OCI-LY7 (cell line): ENCODE results near the gene GDAP2. TPM values are rescaled to one million over a fixed set of nuclear protein-coding genes. Genes with fewer than 3 reads are reported as not detected.

Source experiments
- BruUV-seq: library from RNA; stranded (reverse); fragments of 400-500 nt; replicated peaks from 2 replicates; lab custom pipeline; 2021; lab: Mats Ljungman, UMichigan
- CTCF ChIA-PET: fragments of 300-600 bp; sonication (Branson Sonifier 250); formaldehyde crosslinking; loops from one replicate; lab custom pipeline; 2022; ENCODE audit warnings: antibody characterized with exemption; ENCODE audit not compliant: unreplicated experiment; lab: Charles Lee
- POLR2A ChIA-PET: fragments of 300-600 bp; sonication (Branson Sonifier 250); formaldehyde crosslinking; loops from one replicate; lab custom pipeline; 2022; ENCODE audit warnings: antibody characterized with exemption; lab: Charles Lee
- DNase-seq: peaks from one replicate; pipeline ENCODE4 v3.0.0-alpha.2; 2015; ENCODE audit warnings: low spot score
- H2AFZ ChIP-seq: fragments of 200-600 bp; sonication (generic), shearing (Covaris generic); 2 replicates; pipeline ENCODE4 v1.6.1; 2014; ENCODE audit warnings: mild to moderate bottlenecking, antibody characterized with exemption, low read length, moderate library complexity
- H3K27ac ChIP-seq: fragments of 200-600 bp; sonication (generic); 2 replicates; pipeline ENCODE4 v1.5.1; 2014; ENCODE audit warnings: mixed run types, low read depth, mild to moderate bottlenecking, moderate library complexity, low read length, inconsistent platforms; ENCODE audit not compliant: poor library complexity, severe bottlenecking
- H3K36me3 ChIP-seq: fragments of 200-600 bp; sonication (generic); 2 replicates; pipeline ENCODE4 v1.6.1; 2014; ENCODE audit warnings: mild to moderate bottlenecking, antibody characterized with exemption, low read length, moderate library complexity, mixed read lengths; ENCODE audit not compliant: insufficient read depth
- H3K4me1 ChIP-seq: fragments of 200-600 bp; sonication (generic); 2 replicates; pipeline ENCODE4 v1.5.1; 2014; ENCODE audit warnings: mild to moderate bottlenecking, low read length; ENCODE audit not compliant: insufficient read depth, poor library complexity, severe bottlenecking
- H3K4me2 ChIP-seq: fragments of 200-600 bp; sonication (generic); 2 replicates; pipeline ENCODE4 v1.6.1; 2014; ENCODE audit warnings: mild to moderate bottlenecking, low read length
- H3K4me3 ChIP-seq: fragments of 200-600 bp; sonication (generic); 2 replicates; pipeline ENCODE4 v1.5.1; 2014; ENCODE audit warnings: mild to moderate bottlenecking, low read depth, low read length; ENCODE audit not compliant: poor library complexity, severe bottlenecking
- H3K79me2 ChIP-seq: fragments of 200-600 bp; sonication (generic); 2 replicates; pipeline ENCODE4 v1.6.1; 2016; ENCODE audit warnings: low read depth, mild to moderate bottlenecking, low read length, moderate library complexity, mixed read lengths; ENCODE audit not compliant: insufficient read depth
- H3K9me2 ChIP-seq: fragments of 200-600 bp; sonication (generic); 2 replicates; pipeline ENCODE4 v1.6.1; 2016; ENCODE audit warnings: mild to moderate bottlenecking, low read length, mixed read lengths; ENCODE audit not compliant: insufficient read depth
- H3K9me3 ChIP-seq: fragments of 200-600 bp; sonication (generic); 2 replicates; pipeline ENCODE4 v1.6.1; 2014; ENCODE audit warnings: mild to moderate bottlenecking, mixed run types, low read length, mixed read lengths
- H4K20me1 ChIP-seq: fragments of 200-600 bp; sonication (generic); 2 replicates; pipeline ENCODE4 v1.6.1; 2014; ENCODE audit warnings: mild to moderate bottlenecking, antibody characterized with exemption, low read length, moderate library complexity, mixed read lengths; ENCODE audit not compliant: insufficient read depth
- EZH2phosphoT487 ChIP-seq: fragments of 200-600 bp; sonication (generic); IDR thresholded peaks from 2 replicates; pipeline ENCODE4 v1.6.1; 2018; ENCODE audit warnings: low read depth, borderline replicate concordance, mild to moderate bottlenecking, mixed run types, antibody characterized with exemption, low read length, moderate library complexity, mixed read lengths
- intact Hi-C: fragments of 100-400 bp; cut with micrococcal nuclease; formaldehyde crosslinking; loops from one replicate; pipeline ENCODE4 v1.10.0; 2022; ENCODE audit not compliant: unreplicated experiment
- total RNA-seq, 2 experiments: library from RNA; depleted of rRNA in 1 of 2; stranded (reverse); fragments of >200 nt in 1 of 2; shearing (Covaris generic) in 1 of 2; gene quantifications; 2 replicates each; pipeline ENCODE4 v1.2.3, GENCODE V29; 2014 to 2022
- TF ChIP-seq, protein P1 (sequence below): fragments of 200-600 bp; sonication (generic); conservative IDR thresholded peaks from 2 replicates; pipeline ENCODE4 v1.5.1; 2014; ENCODE audit warnings: mild to moderate bottlenecking, antibody characterized with exemption, low read length, moderate library complexity, mixed read lengths

The GDAP2 gene
- total RNA-seq, 2 experiments from 2014 or later = 13.9 to 26.8 TPM

GRCh38 chr1:117921991-117922390, 7.4 kb downstream of the GDAP2 start:
- BruUV-seq = no TSS peak
- H2AFZ ChIP-seq = no peak overlapping the region
- peaks cover 27% of the 10 kb centered on the region for H3K36me3 ChIP-seq
- no peaks in the 10 kb centered on the region for H3K9me3 ChIP-seq
- CTCF ChIA-PET = no interaction called here
- TF ChIP-seq, protein P1, sequence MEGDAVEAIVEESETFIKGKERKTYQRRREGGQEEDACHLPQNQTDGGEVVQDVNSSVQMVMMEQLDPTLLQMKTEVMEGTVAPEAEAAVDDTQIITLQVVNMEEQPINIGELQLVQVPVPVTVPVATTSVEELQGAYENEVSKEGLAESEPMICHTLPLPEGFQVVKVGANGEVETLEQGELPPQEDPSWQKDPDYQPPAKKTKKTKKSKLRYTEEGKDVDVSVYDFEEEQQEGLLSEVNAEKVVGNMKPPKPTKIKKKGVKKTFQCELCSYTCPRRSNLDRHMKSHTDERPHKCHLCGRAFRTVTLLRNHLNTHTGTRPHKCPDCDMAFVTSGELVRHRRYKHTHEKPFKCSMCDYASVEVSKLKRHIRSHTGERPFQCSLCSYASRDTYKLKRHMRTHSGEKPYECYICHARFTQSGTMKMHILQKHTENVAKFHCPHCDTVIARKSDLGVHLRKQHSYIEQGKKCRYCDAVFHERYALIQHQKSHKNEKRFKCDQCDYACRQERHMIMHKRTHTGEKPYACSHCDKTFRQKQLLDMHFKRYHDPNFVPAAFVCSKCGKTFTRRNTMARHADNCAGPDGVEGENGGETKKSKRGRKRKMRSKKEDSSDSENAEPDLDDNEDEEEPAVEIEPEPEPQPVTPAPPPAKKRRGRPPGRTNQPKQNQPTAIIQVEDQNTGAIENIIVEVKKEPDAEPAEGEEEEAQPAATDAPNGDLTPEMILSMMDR = no peak
- TF ChIP-seq EZH2phosphoT487 = no peak
- peaks cover 6% of the 10 kb centered on the region; the same call in 1 of the 2 replicates for H3K79me2 ChIP-seq
- H4K20me1 ChIP-seq = 0 out of 2 replicates have a peak, but pooled peaks cover under 1% of the 10 kb centered on the region
- H3K9me2 ChIP-seq = no peaks in the 10 kb centered on the region
- H3K4me2 ChIP-seq = no peak overlapping the region
- no peak overlapping the region for H3K4me3 ChIP-seq
- DNase-seq = no peak
- intact Hi-C loops = loop anchor here (10.0 kb wide), 2 partner anchors 287 to 857 kb away; partner anchors contain the start of gene TTF2
- H3K27ac ChIP-seq = no peak overlapping the region
- POLR2A ChIA-PET = no interaction called here
- no peaks in the 10 kb centered on the region for H3K4me1 ChIP-seq

- H3K9me3 ChIP-seq = no peaks in the 10 kb centered on the region
- H4K20me1 ChIP-seq = no peaks in the 10 kb centered on the region
- H3K4me1 ChIP-seq = no peaks in the 10 kb centered on the region
- no TSS peak for BruUV-seq
- H3K36me3 ChIP-seq = peaks cover 48% of the 10 kb centered on the region
- no peak overlapping the region for H3K4me3 ChIP-seq
- ChIA-PET POLR2A (interaction anchor here (0.7 to 1.2 kb wide), 2 partner anchors 9 to 11 kb away, joined by 3 read pairs; partner anchors contain the start of genes GDAP2 and WDR3), CTCF (no interaction called here)
- H3K9me2 ChIP-seq = no peaks in the 10 kb centered on the region
- no peak overlapping the region for H3K4me2 ChIP-seq
- H2AFZ ChIP-seq = no peak overlapping the region
- intact Hi-C loops = no loop called here
- H3K27ac ChIP-seq = no peak overlapping the region
- TF ChIP-seq EZH2phosphoT487 = no peak
- TF ChIP-seq, protein P1 = no peak
- no peaks in the 10 kb centered on the region for H3K79me2 ChIP-seq
- no peak for DNase-seq
Measured at GRCh38 chr1:117919376-117919775, 10.0 kb downstream of the GDAP2 start.

GRCh38 chr1:117911051-117911450, 18.4 kb downstream of the GDAP2 start:
- ChIA-PET CTCF (no interaction called here), POLR2A (interaction anchor here (0.7 to 1.2 kb wide), 3 partner anchors 13 to 15 kb away, joined by 3 read pairs; no protein-coding TSS in a partner anchor)
- Histone ChIP-seq H3K4me1 (no peaks in the 10 kb centered on the region), H3K79me2 (no peaks in the 10 kb centered on the region), H3K9me2 (no peaks in the 10 kb centered on the region), H3K4me3 (no peak overlapping the region), H3K27ac (no peak overlapping the region), H3K4me2 (no peak overlapping the region), H2AFZ (no peak overlapping the region), H4K20me1 (no peaks in the 10 kb centered on the region), H3K9me3 (no peaks in the 10 kb centered on the region), H3K36me3 (peaks cover 66% of the 10 kb centered on the region)
- TF ChIP-seq EZH2phosphoT487 = no peak
- TF ChIP-seq, protein P1 = no peak
- BruUV-seq = no TSS peak
- intact Hi-C loops = no loop called here
- no peak for DNase-seq
